Activated naive CD8-positive, alpha-beta T cell treated with anti-CD3 and anti-CD28 coated beads for 36 hours (primary cell): ENCODE measurements around the gene CAPS. TPM values are rescaled to one million over a fixed set of nuclear protein-coding genes. Genes with fewer than 3 reads are reported as not detected.

Source experiments
- DNase-seq: peaks from one replicate; pipeline ENCODE4 v3.0.0; 2021
- H3K27ac Mint-ChIP-seq: one replicate; pipeline ENCODE4 v1.8.0; 2022; ENCODE audit warnings: mild to moderate bottlenecking, moderate library complexity, mixed read lengths
- H3K27me3 Mint-ChIP-seq: one replicate; pipeline ENCODE4 v1.8.0; 2022; ENCODE audit warnings: mild to moderate bottlenecking, mixed read lengths
- H3K36me3 Mint-ChIP-seq: one replicate; pipeline ENCODE4 v1.8.0; 2021; ENCODE audit warnings: mild to moderate bottlenecking, mixed read lengths
- H3K4me1 Mint-ChIP-seq: one replicate; pipeline ENCODE4 v1.8.0; 2021; ENCODE audit warnings: mixed read lengths
- H3K4me3 Mint-ChIP-seq: one replicate; pipeline ENCODE4 v1.8.0; 2022; ENCODE audit warnings: mild to moderate bottlenecking, moderate library complexity, mixed read lengths
- H3K9me3 Mint-ChIP-seq: one replicate; pipeline ENCODE4 v1.8.0; 2022; ENCODE audit warnings: mixed read lengths
- total RNA-seq, 2 experiments: library from RNA; stranded (reverse); gene quantifications; one replicate each; pipeline ENCODE4 v1.2.3, GENCODE V29; 2021

CAPS gene
- total RNA-seq, 2 experiments from 2014 or later: 1.9 to 2.6 TPM

DNA sequence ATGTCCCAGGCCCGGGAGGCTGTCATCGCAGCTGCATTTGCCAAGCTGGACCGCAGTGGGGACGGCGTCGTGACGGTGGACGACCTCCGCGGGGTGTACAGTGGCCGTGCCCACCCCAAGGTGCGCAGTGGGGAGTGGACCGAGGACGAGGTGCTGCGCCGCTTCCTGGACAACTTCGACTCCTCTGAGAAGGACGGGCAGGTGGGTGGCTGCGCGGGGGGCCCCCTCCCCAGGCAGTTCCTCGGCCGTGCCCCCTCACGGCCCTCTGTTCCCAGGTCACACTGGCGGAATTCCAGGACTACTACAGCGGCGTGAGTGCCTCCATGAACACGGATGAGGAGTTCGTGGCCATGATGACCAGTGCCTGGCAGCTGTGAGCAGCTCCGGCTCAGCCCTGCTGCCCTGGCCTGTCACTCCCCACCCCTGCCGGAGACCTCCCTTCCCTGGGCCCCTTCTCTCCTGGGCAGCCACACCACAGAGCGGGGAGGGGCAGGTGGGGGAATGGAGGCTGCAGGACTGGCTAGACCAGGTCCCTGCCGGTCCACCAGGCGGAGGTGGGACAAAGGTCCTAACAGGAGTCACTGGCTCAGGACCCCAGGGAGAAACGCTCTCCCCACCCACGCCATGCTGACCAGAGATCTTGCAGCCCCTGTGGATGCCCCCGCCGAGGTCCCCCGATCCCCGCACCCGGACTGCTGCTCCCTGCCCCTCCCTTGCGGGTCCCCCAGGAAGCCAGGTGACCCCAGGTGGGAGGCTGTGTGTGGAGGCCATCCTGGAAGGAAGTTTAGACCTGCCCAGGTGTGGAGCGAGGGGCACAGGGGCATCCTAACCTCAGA lies 1.1 kb downstream of the CAPS start:
- Mint-ChIP-seq H3K36me3 (peaks cover 9% of the 10 kb centered on the region), H3K27me3 (no peaks in the 10 kb centered on the region), H3K4me1 (no peaks in the 10 kb centered on the region), H3K4me3 (no peak overlapping the region), H3K9me3 (no peaks in the 10 kb centered on the region), H3K27ac (no peak overlapping the region)
- no peak for DNase-seq

DNA sequence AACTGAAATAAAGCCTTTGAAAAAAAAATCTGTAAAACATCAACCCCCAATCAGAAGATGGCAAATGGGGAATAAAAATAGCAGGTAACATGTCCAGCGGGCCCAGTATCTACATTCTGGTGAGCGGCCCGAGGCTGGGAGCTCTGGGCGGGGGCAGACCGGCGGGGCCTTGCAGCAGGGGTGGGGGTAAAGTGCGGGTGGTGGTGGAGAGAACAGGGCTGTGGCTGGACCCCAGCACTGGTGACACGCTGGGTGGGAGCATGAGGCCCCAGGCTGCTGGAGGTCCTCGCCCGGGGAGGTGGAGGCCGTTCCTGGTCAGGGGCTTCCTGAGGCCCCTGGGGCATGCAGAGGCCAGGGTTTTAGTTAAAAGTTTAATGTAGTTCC lies 1.7 kb downstream of the CAPS start:
- peaks cover 9% of the 10 kb centered on the region for H3K36me3 Mint-ChIP-seq
- DNase-seq: no peak
- no peaks in the 10 kb centered on the region for H3K9me3 Mint-ChIP-seq
- H3K4me3 Mint-ChIP-seq: no peak overlapping the region
- no peak overlapping the region for H3K27ac Mint-ChIP-seq
- H3K4me1 Mint-ChIP-seq: no peaks in the 10 kb centered on the region
- H3K27me3 Mint-ChIP-seq: no peaks in the 10 kb centered on the region

DNA sequence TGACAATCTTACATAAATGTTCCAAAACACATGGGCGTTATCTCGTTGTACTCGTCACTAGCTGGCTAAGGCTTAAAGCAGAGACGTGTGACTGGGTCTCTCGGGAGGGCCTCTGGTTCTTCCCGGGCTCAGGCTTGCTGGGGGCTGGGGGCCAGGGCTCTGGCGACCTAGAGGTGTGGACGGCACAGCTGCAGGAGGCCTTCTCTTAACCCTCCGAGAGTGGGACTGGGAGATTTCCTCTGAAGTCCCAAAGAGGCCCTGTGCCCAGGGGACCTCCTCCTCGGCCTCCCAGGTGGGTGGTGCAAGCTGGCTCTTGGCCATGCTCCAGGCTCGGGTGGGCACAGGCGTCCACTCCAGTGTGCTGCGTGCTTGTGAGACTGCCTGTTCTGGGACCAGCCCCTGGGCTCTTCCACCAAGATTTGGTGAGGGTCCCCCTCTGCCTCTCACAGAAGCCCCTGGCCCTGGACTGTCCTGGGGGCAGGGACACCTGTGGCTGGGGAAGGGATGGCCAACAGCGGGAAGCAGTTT lies 2.2 kb downstream of the CAPS start:
- DNase-seq: no peak
- peaks cover 9% of the 10 kb centered on the region for H3K36me3 Mint-ChIP-seq
- H3K4me1 Mint-ChIP-seq: no peaks in the 10 kb centered on the region
- no peak overlapping the region for H3K4me3 Mint-ChIP-seq
- H3K9me3 Mint-ChIP-seq: no peaks in the 10 kb centered on the region
- H3K27me3 Mint-ChIP-seq: no peaks in the 10 kb centered on the region
- H3K27ac Mint-ChIP-seq: no peak overlapping the region

DNA sequence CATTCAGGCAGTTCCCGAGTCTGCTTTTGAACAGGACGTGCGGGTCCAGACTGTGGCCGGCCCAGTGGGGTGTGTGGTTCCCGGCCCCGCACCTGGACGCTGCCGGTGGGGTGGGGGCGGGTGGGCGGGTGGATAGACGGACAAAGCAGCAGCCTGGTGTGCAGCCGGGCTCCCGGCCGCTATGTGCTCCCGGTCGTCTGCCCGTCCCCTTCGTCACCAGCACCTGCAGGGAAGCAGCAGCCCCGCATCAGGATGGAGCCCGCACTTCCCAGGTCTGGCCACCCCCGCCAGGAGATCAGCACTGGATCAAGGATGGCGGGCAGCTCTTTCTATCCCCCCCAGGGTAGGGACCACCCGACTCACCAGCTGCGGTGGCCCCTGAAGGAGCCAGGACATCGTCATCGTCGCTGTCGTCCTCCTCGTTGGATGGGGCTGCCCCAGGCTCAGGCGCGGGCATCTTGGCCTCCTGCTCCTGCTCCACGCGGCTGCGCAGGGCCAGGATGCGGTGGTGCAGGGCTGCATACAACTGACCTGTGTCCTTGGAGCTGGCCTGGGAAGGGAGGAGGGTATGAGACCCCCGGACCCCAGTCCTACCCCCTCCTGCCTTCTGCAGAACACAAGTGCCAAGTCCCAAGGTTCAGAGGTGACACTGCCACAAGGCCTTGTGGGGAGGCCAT lies 3.5 kb downstream of the CAPS start:
- no peak for DNase-seq
- peaks cover 4% of the 10 kb centered on the region for H3K4me1 Mint-ChIP-seq
- H3K36me3 Mint-ChIP-seq: peaks cover 9% of the 10 kb centered on the region
- H3K27ac Mint-ChIP-seq: no peak overlapping the region
- no peak overlapping the region for H3K4me3 Mint-ChIP-seq
- H3K27me3 Mint-ChIP-seq: no peaks in the 10 kb centered on the region
- no peaks in the 10 kb centered on the region for H3K9me3 Mint-ChIP-seq

DNA sequence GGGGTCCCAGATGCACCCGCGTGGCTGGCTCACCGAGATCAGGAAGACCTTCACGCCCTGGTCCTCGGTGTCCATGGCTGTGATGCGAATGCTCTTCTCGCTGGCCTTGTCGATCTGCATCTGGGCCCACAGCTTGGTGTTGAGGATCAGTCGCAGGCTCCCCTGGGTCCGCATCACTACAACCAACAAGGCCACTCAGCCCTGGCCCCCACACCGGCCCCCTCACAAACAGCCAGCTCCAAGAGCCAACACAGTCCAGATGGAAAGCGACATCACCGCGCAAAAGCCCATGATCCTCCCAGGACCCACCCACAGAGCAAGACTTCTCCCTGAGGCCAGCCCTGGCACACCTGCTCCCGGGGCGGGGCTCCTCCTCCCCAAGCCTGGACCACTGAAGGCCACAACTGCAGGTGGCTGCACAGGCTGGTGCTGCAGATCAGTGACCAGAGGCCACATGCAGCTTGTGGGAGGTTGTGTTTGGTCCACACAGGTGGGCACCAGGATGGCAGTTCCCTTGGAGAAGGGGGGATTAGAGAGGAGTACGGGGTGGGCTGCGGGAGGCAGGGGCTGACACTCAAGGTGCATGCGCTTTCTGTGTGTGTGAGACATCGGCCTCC lies 4.5 kb downstream of the CAPS start:
- Mint-ChIP-seq H3K4me3 (no peak overlapping the region), H3K27ac (no peak overlapping the region), H3K27me3 (no peaks in the 10 kb centered on the region), H3K36me3 (peaks cover 12% of the 10 kb centered on the region), H3K9me3 (no peaks in the 10 kb centered on the region), H3K4me1 (peaks cover 4% of the 10 kb centered on the region)
- DNase-seq: no peak

DNA sequence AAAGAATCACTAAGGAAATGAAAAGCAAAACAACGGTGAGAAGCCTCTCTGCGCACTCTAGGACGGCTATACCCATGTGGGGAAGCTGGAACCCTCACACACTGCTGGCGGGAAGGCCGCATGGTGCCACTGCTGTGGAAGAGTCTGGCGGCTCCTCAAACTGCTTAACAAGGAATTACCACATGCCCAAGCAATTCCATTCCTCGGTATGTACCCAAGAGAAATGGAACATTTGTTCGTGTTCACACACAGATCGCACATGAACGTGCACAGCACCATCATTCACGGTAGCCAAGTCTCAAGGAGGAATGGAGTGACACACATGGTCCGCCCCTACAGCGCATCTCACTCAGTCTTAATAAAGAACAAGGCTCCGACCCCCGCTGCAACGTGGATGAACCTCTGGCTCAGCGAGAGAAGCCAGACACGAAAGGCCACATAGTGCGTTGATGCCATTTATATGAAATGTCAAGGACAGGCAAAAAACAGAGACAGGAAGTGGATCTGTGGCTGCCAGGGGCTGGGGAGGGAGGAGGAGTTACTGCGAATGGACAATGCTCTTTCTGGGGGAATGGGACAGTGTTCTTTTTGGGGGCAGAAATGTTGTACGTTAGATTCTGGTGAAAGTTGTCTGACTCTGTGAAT lies 7.6 kb downstream of the CAPS start:
- H3K9me3 Mint-ChIP-seq: no peaks in the 10 kb centered on the region
- peaks cover 4% of the 10 kb centered on the region for H3K4me1 Mint-ChIP-seq
- H3K27me3 Mint-ChIP-seq: no peaks in the 10 kb centered on the region
- peaks cover 13% of the 10 kb centered on the region for H3K36me3 Mint-ChIP-seq
- H3K4me3 Mint-ChIP-seq: no peak overlapping the region
- DNase-seq: no peak
- H3K27ac Mint-ChIP-seq: no peak overlapping the region

DNA sequence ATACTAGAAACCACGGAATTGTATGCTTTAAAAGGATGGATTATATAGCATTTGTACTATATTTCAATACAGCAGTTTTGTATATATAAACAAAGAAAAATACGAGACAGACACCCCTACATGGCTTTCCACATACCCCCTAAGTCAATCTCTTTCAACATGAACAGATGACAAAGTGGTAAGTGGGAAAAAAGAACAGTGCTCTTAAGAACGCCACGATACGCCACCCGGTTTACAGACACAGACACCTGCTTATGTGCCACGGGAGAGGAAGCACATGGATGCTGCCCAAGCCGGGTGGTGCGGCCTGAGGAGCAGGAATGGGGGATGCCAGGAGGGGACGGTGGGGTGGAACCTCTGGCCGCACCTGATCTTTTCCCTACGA lies 8.1 kb downstream of the CAPS start:
- Mint-ChIP-seq H3K9me3 (no peaks in the 10 kb centered on the region), H3K4me3 (no peak overlapping the region), H3K4me1 (peaks cover 4% of the 10 kb centered on the region), H3K27ac (no peak overlapping the region), H3K36me3 (peaks cover 13% of the 10 kb centered on the region), H3K27me3 (no peaks in the 10 kb centered on the region)
- no peak for DNase-seq

DNA sequence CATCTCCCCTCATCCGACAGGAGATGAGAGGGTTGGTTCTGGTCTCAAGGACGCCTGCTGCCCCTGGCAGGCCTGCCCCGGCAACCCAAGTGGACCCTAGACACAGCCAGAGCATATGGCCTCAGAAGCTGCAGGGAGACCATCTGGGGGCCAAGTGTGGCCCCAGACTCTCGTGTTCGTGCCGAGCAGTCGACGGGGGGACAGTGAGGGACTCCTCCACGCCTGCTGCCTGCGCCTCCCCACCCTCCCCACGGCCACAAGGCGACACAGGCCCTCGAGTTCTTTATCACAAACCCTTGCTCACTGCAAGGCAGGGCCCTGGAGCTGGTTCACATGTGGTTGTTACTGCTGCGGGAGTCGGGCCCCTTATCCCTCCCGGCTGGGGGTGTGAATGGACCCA lies 9.3 kb downstream of the CAPS start:
- H3K4me1 Mint-ChIP-seq: peaks cover 4% of the 10 kb centered on the region
- no peaks in the 10 kb centered on the region for H3K27me3 Mint-ChIP-seq
- no peak overlapping the region for H3K27ac Mint-ChIP-seq
- peaks cover 13% of the 10 kb centered on the region for H3K36me3 Mint-ChIP-seq
- DNase-seq: no peak
- H3K4me3 Mint-ChIP-seq: no peak overlapping the region
- H3K9me3 Mint-ChIP-seq: no peaks in the 10 kb centered on the region

DNA sequence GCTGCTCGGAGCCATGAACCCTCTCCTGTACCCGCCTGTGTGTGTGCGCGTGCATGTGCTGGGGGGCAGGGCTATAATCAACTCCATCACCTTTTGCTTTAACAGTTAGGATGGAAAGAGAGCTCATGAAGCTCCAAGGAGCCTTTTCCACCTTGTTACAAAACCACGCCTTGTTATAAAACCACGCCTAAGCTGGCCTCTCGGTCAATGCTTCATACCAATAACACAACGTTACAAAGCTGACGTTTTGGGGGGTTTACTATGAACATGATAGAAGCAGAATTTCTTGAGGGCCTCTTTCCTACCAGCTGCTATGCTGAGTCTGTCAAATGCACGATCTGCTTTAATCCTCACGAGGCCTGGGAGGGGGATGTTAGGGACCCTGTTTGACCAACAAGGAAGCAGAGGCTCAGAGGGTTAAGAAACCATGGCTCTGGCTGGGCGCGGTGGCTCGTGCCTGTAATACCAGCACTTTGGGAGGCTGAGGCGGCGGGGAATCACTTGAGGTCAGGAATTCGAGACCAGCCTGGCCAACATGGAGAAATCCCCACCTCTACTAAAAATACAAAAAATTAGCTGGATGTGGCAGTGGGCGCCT lies 11.9 kb downstream of the CAPS start:
- Mint-ChIP-seq H3K9me3 (no peaks in the 10 kb centered on the region), H3K27me3 (no peaks in the 10 kb centered on the region), H3K36me3 (peaks cover 4% of the 10 kb centered on the region), H3K4me1 (peaks cover 4% of the 10 kb centered on the region), H3K4me3 (no peak overlapping the region), H3K27ac (no peak overlapping the region)
- no peak for DNase-seq

DNA sequence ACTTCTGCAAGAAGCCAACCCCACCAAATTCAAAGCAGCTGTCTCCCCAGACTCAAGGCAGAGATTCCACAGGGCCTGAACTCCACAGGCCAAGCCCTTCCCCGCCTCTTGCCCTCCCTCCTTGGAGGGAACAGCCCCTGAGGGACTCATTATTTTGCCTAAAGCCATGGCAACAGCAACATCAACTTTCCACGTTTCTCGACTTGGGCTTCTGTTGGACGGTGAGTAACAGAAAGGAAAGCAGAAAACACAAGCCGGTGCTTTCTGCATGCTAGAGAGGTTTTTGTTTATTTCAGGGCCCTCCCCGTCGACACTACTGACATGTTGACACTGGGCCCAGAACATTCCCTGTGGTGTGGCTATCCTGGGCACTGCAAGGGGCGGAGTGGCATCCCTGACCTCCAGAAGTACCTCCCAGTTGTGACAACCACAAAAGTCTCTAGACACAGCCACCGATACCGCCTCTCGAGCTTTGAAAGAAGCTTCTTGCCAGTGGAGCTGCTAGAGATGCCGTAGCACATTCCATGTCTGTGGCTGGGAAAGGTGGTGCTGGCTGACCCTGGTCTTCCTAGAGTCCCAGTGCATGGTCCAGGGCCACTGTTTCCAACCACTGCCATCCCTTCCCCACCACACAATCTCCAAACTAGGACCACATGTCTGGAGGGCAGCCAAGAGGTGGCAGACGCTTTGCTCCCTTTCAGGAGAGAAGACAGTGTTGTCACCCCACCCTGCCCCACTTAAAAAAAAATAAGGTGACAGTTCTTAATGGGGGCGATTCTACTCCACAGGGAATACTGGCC lies 12.8 kb downstream of the CAPS start:
- H3K36me3 Mint-ChIP-seq: peaks cover 4% of the 10 kb centered on the region
- H3K27ac Mint-ChIP-seq: no peak overlapping the region

DNA sequence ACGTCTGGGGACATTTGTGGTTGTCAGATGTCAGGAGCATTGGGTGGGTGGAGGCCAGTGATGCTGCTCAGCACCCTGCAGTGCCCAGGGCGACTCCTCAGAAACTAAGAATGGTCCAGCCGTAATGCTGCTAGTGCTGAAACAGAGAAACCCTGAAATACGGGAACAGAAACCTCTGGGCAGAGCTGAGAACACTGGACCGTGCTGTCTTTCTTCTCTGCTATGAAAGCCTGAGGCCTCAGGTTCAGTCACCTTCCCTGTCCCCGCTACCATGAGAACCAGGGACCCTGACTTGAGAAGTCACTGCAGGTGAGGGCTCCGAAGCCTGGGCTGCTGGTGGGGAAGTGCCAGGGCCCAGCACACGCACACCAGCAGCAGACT lies 13.4 kb downstream of the CAPS start:
- Mint-ChIP-seq H3K4me1 (no peaks in the 10 kb centered on the region), H3K4me3 (no peak overlapping the region), H3K27ac (no peak overlapping the region)

More for the DNA sequence above, 12.8 kb downstream of the CAPS start:
- no peak overlapping the region for H3K4me3 Mint-ChIP-seq
- no peaks in the 10 kb centered on the region for H3K9me3 Mint-ChIP-seq
- no peaks in the 10 kb centered on the region for H3K27me3 Mint-ChIP-seq
- H3K4me1 Mint-ChIP-seq: peaks cover 2% of the 10 kb centered on the region
- DNase-seq: no peak

DNA sequence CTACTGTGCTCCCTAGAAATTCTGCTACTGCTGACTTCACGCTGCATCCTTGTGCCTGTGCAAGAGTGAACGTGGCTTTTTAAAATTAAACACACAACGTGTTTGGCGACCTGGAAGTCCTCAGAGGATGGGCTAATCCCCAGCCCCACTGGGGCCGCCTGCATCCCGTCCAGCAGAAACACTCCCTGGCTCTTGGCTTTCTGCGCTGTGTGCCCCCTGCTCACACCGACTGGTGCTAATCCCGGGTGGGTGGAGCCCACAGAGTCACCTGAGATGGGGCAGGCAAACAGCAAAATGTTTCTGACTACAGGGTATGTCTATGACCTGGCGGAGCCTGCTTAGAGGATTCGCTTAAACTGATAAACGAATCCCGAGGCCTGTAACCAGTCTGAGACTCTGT lies 15.1 kb downstream of the CAPS start:
- peaks cover 5% of the 10 kb centered on the region for H3K36me3 Mint-ChIP-seq
- H3K27ac Mint-ChIP-seq: no peak overlapping the region
- no peaks in the 10 kb centered on the region for H3K9me3 Mint-ChIP-seq
- H3K4me3 Mint-ChIP-seq: no peak overlapping the region
- no peak for DNase-seq
- no peaks in the 10 kb centered on the region for H3K27me3 Mint-ChIP-seq
- H3K4me1 Mint-ChIP-seq: no peaks in the 10 kb centered on the region

More for the DNA sequence above, 13.4 kb downstream of the CAPS start:
- Mint-ChIP-seq H3K36me3 (peaks cover 4% of the 10 kb centered on the region), H3K9me3 (no peaks in the 10 kb centered on the region), H3K27me3 (no peaks in the 10 kb centered on the region)
- DNase-seq: no peak

DNA sequence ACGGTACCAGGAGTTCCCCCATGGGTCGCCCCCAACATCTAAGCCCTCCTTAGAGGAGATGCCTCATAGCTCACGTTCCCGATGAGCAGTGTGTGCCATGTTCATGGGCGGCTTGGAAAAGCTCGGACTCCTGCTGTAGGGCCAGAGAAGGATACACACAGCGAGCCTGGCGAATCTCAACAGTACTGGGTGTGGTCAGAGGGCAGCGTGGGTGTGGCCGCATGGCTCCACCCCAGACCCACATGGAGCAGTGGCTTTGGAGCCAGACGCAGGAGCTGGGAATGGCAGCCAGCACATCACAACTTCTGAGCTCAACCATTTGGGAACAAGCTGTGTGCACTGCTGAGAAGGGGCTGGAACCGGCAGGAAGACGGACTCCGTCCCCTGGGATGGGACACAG lies 15.6 kb downstream of the CAPS start:
- H3K4me3 Mint-ChIP-seq: no peak overlapping the region
- H3K36me3 Mint-ChIP-seq: peaks cover 4% of the 10 kb centered on the region
- no peak for DNase-seq
- H3K9me3 Mint-ChIP-seq: no peaks in the 10 kb centered on the region
- H3K27ac Mint-ChIP-seq: no peak overlapping the region
- H3K4me1 Mint-ChIP-seq: no peaks in the 10 kb centered on the region
- H3K27me3 Mint-ChIP-seq: no peaks in the 10 kb centered on the region

DNA sequence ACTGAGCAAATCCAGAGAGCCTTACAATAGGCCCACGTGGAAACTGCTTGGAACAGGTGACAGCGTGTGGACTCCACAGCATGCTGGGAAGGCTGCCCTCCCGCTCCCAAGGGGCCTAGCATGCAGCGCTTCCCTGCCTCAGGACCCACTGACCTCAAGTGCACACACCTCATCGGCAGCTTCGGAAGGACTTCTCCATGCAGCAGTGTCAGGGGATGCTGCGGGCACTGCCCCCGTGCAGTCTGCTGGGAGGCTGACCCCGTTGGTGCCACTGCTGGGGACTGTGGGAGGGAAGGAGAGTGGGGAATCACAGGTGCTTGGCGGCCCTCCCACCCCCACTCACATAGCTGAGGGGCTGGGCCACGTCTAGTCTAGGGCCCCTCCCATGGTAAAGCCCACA lies 17.2 kb downstream of the CAPS start:
- no peak for DNase-seq
- H3K9me3 Mint-ChIP-seq: no peaks in the 10 kb centered on the region
- peaks cover 9% of the 10 kb centered on the region for H3K36me3 Mint-ChIP-seq
- no peak overlapping the region for H3K4me3 Mint-ChIP-seq
- H3K27me3 Mint-ChIP-seq: no peaks in the 10 kb centered on the region
- H3K4me1 Mint-ChIP-seq: no peaks in the 10 kb centered on the region
- no peak overlapping the region for H3K27ac Mint-ChIP-seq
